Measurements from ENCODE around the gene LRRN4. TPM values are rescaled to one million over a fixed set of nuclear protein-coding genes. Genes with fewer than 3 reads are reported as not detected.

Gene LRRN4
- total RNA-seq, result 0.26 TPM in 1 of 2 replicates, not detected in the other

GRCh38 chr20:6053776-6054688, at the start of gene LRRN4:
Gene LRRN4 (minus strand): TSS chr20:6054060. CDS start chr20:6052799, 1,261 bp downstream.

Other genes starting within 250 kb of the LRRN4 start
- 0.08 and 0.13 TPM in 2 replicates for gene CHGB, start 142.6 kb downstream of the LRRN4 start, total RNA-seq
- 9.0 and 11.0 TPM in 2 replicates for gene TRMT6, start 103.5 kb downstream of the LRRN4 start, total RNA-seq
- 4.2 and 7.9 TPM in 2 replicates for gene MCM8, start 103.4 kb downstream of the LRRN4 start, total RNA-seq
- 26.8 and 40.1 TPM in 2 replicates for gene CRLS1, start 47.9 kb downstream of the LRRN4 start, total RNA-seq
- 0.88 and 13.2 TPM in 2 replicates for gene FERMT1, start 69.0 kb upstream of the LRRN4 start, total RNA-seq